ENCODE data around the gene MORC1.

MORC1 gene

DNA sequence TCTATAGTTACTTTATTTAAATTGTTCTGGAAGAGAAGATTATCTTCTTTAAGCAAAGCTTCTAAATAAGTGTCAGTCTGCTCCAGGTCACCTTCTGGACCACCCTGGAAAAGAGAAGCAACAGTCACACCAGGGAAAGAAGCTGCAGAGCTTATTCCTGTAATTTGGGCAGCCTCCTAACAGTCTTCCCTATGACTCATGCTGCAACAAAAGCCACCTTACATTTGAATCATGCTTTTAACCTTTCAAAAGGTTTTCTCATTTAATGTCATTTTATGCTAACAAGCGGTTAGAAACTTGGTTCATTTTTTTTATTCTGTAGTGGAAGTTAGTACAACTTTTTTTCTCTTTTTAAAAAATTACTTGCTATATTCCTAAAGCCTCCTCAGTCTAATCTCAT is 158.9 kb downstream of the MORC1 start:
- TF ChIP-seq, protein P1, sequence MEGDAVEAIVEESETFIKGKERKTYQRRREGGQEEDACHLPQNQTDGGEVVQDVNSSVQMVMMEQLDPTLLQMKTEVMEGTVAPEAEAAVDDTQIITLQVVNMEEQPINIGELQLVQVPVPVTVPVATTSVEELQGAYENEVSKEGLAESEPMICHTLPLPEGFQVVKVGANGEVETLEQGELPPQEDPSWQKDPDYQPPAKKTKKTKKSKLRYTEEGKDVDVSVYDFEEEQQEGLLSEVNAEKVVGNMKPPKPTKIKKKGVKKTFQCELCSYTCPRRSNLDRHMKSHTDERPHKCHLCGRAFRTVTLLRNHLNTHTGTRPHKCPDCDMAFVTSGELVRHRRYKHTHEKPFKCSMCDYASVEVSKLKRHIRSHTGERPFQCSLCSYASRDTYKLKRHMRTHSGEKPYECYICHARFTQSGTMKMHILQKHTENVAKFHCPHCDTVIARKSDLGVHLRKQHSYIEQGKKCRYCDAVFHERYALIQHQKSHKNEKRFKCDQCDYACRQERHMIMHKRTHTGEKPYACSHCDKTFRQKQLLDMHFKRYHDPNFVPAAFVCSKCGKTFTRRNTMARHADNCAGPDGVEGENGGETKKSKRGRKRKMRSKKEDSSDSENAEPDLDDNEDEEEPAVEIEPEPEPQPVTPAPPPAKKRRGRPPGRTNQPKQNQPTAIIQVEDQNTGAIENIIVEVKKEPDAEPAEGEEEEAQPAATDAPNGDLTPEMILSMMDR (IDR thresholded peaks at IDR 0.05; ENCODE audit: low read length, missing control alignments), result no peak

DNA sequence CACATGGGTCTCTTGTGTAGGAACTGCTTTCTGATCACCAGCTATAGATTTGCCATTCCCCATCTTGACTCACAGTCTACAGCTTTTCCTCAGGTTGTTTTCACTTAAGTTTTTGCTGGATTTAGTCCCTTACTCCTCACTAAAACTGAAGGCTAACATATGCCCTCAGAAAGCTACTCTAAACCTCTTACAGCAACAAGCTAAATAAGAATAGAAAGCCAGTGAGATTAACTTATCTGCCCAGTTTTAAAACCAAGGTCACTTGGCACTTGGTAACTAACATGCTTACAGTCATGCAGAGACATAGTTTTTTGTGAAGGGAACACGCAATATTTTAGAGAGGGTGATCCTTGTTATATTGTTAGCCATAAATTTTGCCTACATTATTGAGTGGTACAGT is 164.2 kb downstream of the MORC1 start, which contains the start of gene GUCA1C:
Gene GUCA1C (minus strand): TSS at position 180 of the 400 bp plus-strand sequence. CDS start 117 bp downstream, at position 63.
- DNase-seq (ENCODE audit: low read depth), result no peak
- no peak within 1 kb of the TSS for H3K4me3 ChIP-seq (replicated peaks; ENCODE audit: low read depth, low read length)
- TF ChIP-seq, protein P1 (IDR thresholded peaks at IDR 0.05; ENCODE audit: low read length, missing control alignments), result no peak

More for the DNA sequence above, 158.9 kb downstream of the MORC1 start:
- no peak for DNase-seq (ENCODE audit: low read depth)
- H3K4me3 ChIP-seq (replicated peaks; ENCODE audit: low read depth, low read length), result no peak overlapping the region

DNA sequence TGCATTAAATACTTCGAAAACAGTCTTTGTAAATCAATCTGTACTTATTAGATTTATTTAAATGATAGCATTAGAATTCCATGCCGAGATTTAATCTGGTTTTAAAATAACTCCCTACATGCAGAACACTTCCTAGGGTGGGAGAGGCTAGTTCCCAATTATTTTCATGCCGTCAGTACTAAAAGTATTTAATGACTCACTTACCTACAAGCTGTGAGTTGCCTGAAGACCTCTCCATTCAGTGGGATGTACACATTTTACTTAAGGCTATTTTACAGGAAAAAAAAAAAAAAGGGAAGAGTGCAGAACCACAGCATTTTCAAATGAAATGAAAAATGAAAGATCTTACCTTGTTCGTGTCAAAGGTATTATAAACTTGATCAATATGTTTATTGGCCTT is 164.7 kb downstream of the MORC1 start:
- no peak for DNase-seq (ENCODE audit: low read depth)
- no peak overlapping the region for H3K4me3 ChIP-seq (replicated peaks; ENCODE audit: low read depth, low read length)
- TF ChIP-seq, protein P1 (IDR thresholded peaks at IDR 0.05; ENCODE audit: low read length, missing control alignments), result no peak

DNA sequence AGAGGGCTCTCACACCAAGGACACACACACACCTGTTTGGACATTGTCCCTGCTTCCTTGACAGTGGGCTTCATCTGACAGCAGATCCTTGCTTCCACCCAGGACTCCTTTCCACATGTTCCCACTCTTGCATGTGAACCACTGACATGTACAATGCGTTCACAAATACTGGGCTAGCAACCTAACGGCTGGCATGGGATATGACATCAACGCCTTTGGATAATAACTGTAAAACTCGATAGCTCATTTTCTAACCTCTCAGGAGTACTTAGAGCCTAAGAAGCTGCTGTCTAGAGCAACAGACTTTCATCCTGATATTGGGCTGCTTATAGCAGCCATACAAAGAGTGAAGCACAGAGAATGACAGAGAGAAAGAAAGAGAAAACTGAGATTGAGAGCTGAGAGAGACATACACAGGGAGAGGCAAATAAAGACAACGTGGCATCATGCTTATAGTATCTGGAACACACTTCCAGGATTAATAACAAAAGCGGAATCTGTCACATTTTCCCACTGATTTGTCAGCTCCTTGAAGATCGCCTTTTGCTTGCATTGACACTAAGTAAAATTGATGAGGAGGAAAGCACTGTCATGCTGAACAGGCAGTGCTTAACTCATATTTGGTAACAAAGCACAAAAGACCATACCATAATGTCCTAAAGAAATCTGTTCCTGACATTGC is 166.0 kb downstream of the MORC1 start:
- no peak overlapping the region for H3K4me3 ChIP-seq (replicated peaks; ENCODE audit: low read depth, low read length)
- TF ChIP-seq, protein P1 (IDR thresholded peaks at IDR 0.05; ENCODE audit: low read length, missing control alignments), result no peak
- DNase-seq (ENCODE audit: low read depth), result no peak

DNA sequence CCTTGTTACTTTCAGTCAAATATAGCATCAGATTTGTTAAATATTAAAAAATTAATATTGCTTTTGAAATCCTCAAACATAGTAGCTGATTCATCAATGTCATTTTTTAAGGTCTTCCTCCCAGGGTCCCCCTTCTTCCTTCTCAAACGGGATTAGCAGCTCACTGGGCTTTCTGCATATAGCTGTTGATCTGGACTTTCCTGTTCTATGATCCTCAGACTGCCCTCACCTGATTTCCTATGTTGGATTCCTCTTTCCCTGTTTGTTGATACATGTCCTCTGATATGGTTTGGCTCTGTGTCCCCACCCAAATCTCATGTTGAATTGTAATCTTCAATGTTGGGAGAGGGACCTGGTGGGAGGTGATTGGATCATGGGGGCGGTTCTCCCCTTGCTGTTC is 170.1 kb downstream of the MORC1 start:
- TF ChIP-seq, protein P1 (IDR thresholded peaks at IDR 0.05; ENCODE audit: low read length, missing control alignments), result no peak
- DNase-seq (ENCODE audit: low read depth), result no peak
- no peak overlapping the region for H3K4me3 ChIP-seq (replicated peaks; ENCODE audit: low read depth, low read length)

DNA sequence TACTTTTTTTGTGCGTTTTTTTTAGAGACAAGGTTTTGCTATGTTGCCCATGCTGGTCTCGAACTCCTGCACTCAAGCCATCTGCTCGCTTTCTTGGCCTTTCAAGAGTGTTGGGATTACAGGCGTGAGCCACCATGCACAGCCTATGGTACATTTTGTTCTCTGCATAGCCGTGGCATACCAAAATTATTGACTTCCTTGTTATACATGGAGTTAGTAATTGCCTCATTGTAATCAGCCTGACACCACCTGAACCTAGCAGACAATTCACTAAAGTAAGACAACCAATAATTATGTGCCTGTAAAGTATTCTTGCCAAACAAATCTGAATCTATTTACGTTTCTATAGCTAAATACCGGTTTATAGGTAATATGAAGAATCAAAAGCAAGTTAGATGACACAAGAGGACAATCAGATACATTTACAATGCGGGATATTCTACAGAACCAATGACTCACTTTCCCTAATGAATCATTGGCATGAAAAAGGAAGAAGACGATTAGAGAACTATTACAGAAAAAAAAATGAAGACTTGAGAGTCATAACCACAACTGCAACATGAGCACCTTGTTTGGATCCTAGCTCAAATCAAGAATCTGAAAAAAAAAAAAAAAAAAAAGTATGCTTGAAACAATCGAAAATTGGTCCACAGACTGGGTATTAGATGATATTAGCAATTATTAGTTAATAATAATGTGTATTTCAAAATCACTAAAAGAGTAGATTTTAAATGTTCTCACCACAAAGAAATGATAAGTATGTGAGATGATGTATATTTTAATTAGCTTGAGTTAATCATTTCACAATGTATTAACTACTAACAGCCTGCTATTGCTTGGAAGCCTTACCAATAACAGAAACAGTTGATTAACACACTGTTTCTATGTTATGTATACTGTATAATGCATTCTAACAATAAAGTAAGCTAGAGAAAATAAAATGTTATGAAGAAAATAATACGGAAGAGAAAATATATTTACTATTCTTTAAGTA is 171.3 kb downstream of the MORC1 start:
- TF ChIP-seq, protein P1 (IDR thresholded peaks at IDR 0.05; ENCODE audit: low read length, missing control alignments), result no peak
- DNase-seq (ENCODE audit: low read depth), result no peak
- H3K4me3 ChIP-seq (replicated peaks; ENCODE audit: low read depth, low read length), result no peak overlapping the region

Measured in fibroblast of pulmonary artery (primary cell).